Epidermal melanocyte (primary cell): Measurements from ENCODE around the gene BRF1.
"Not testable (repeated sequence)": the region's sequence is repeated elsewhere in the genome, so short reads cannot be mapped to it uniquely, and the experiment has no call there.

Experiments used
- DNase-seq: peaks from one replicate; pipeline ENCODE4 v3.0.0; 2011; ENCODE audit warnings: low spot score; ENCODE audit not compliant: insufficient read length

BRF1 gene

GRCh38 chr14:105333020-105333490 is 32.3 kb upstream of the BRF1 start:
- no peak for DNase-seq

GRCh38 chr14:105332350-105332874 is 31.6 kb upstream of the BRF1 start:
- DNase-seq, result no peak

- DNase-seq, result no peak
Measured at GRCh38 chr14:105331575-105332349, 31.0 kb upstream of the BRF1 start.

GRCh38 chr14:105330491-105330895 is 29.7 kb upstream of the BRF1 start:
- no peak for DNase-seq

GRCh38 chr14:105329411-105330150 is 28.8 kb upstream of the BRF1 start:
- no peak for DNase-seq

GRCh38 chr14:105328678-105329390 is 28.0 kb upstream of the BRF1 start:
- no peak for DNase-seq

- DNase-seq, result no peak
Measured at GRCh38 chr14:105328070-105328677, 27.4 kb upstream of the BRF1 start.

- DNase-seq, result not testable (repeated sequence)
Measured at GRCh38 chr14:105327695-105328045, 26.9 kb upstream of the BRF1 start.

- no peak for DNase-seq
Measured at GRCh38 chr14:105326891-105327694, 26.3 kb upstream of the BRF1 start.

GRCh38 chr14:105326568-105326867 is 25.7 kb upstream of the BRF1 start:
- DNase-seq, result no peak

GRCh38 chr14:105325716-105326567 is 25.1 kb upstream of the BRF1 start:
- no peak for DNase-seq

GRCh38 chr14:105325303-105325702 is 24.5 kb upstream of the BRF1 start:
- no peak for DNase-seq

- no peak for DNase-seq
Measured at GRCh38 chr14:105324871-105325270, 24.1 kb upstream of the BRF1 start.

GRCh38 chr14:105324080-105324778 is 23.4 kb upstream of the BRF1 start:
- no peak for DNase-seq

- no peak for DNase-seq
Measured at GRCh38 chr14:105323663-105324062, 22.9 kb upstream of the BRF1 start.

- no peak for DNase-seq
Measured at GRCh38 chr14:105322791-105323556, 22.2 kb upstream of the BRF1 start.

GRCh38 chr14:105317546-105317945 is 16.7 kb upstream of the BRF1 start:
- DNase-seq, result no peak

GRCh38 chr14:105316968-105317510 is 16.2 kb upstream of the BRF1 start:
- no peak for DNase-seq
